ENCODE results near the gene ST3GAL5. TPM values are rescaled to one million over a fixed set of nuclear protein-coding genes. Genes with fewer than 3 reads are reported as not detected.

The ST3GAL5 gene
- total RNA-seq, 1 donor: 17.4 TPM

DNA sequence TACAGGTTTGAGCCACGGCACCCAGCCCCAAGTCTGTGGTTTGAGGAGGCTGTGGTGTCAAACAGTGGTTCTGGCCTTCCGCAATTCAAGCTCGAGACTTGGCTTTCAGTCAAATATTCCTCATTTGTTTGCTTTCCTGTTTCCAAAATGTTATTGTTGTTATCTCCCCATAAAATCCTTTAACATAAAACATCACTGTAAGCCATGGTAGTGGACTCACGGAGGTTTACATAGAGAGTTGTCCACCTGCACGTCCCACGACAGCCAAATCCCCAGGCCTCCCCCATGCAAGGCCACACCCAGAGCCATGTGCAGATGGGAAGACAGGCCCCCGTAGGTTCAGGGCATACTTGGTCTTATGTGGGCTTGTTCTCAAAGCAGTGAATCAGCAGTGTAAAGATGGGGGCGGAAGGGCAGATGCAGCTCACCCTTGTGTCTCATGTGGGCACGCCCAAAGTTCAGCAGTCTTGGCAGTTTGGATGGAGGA, 18.9 kb upstream of the ST3GAL5 start:
- Histone ChIP-seq H3K9me3 (ENCODE audit: low read depth, low read length) (no peaks in the 10 kb centered on the region), H3K36me3 (ENCODE audit: insufficient read depth, low read length) (no peaks in the 10 kb centered on the region), H4K20me1 (ENCODE audit: insufficient read depth, low read length) (no peaks in the 10 kb centered on the region), H3K4me3 (ENCODE audit: insufficient read depth, low read length) (no peak overlapping the region), H3K4me1 (ENCODE audit: insufficient read depth, low read length) (peaks cover 30% of the 10 kb centered on the region), H3K4me2 (ENCODE audit: insufficient read depth, low read length) (no peak overlapping the region), H2AFZ (ENCODE audit: low read length) (peak overlapping the region; percentile 37), H3K27me3 (ENCODE audit: insufficient read depth, low read length) (no peaks in the 10 kb centered on the region), H3K27ac (ENCODE audit: low read depth, low read length) (no peak overlapping the region), H3K79me2 (ENCODE audit: insufficient read depth, low read length) (no peaks in the 10 kb centered on the region)
- DNase-seq (ENCODE audit: insufficient read length, low spot score, missing footprints): peak; percentile 76
- TF ChIP-seq, protein P1, sequence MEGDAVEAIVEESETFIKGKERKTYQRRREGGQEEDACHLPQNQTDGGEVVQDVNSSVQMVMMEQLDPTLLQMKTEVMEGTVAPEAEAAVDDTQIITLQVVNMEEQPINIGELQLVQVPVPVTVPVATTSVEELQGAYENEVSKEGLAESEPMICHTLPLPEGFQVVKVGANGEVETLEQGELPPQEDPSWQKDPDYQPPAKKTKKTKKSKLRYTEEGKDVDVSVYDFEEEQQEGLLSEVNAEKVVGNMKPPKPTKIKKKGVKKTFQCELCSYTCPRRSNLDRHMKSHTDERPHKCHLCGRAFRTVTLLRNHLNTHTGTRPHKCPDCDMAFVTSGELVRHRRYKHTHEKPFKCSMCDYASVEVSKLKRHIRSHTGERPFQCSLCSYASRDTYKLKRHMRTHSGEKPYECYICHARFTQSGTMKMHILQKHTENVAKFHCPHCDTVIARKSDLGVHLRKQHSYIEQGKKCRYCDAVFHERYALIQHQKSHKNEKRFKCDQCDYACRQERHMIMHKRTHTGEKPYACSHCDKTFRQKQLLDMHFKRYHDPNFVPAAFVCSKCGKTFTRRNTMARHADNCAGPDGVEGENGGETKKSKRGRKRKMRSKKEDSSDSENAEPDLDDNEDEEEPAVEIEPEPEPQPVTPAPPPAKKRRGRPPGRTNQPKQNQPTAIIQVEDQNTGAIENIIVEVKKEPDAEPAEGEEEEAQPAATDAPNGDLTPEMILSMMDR (IDR thresholded peaks at IDR 0.05; ENCODE audit: extremely low read depth, low read depth, low read length): no peak

DNA sequence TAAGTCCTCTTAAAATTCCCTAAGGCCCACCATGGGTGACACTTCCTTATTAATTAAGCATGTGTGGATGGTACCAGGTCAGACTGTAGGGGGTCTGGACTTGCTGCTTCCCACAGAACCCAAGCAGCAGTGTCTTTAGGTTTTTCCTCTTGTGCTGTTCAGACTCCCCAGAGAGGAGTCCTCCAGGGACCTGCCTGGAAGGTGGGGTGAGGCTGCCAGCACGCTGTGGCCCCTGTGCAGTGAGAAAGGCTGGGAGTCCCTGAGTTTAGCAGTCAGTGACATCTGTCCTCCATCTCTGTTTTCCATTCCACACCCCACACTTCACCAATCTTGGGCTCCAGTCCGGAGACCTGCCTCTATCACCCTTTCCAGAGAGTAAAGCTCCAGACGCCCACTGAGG, 18.0 kb upstream of the ST3GAL5 start:
- H3K4me3 ChIP-seq (ENCODE audit: insufficient read depth, low read length): no peak overlapping the region
- TF ChIP-seq, protein P1 (IDR thresholded peaks at IDR 0.05; ENCODE audit: extremely low read depth, low read depth, low read length): no peak
- H3K4me2 ChIP-seq (ENCODE audit: insufficient read depth, low read length): no peak overlapping the region
- no peaks in the 10 kb centered on the region for H3K79me2 ChIP-seq (ENCODE audit: insufficient read depth, low read length)
- no peaks in the 10 kb centered on the region for H3K9me3 ChIP-seq (ENCODE audit: low read depth, low read length)
- H3K27me3 ChIP-seq (ENCODE audit: insufficient read depth, low read length): no peaks in the 10 kb centered on the region
- H3K4me1 ChIP-seq (ENCODE audit: insufficient read depth, low read length): peaks cover 29% of the 10 kb centered on the region
- DNase-seq (ENCODE audit: insufficient read length, low spot score, missing footprints): no peak
- no peaks in the 10 kb centered on the region for H4K20me1 ChIP-seq (ENCODE audit: insufficient read depth, low read length)
- no peak overlapping the region for H2AFZ ChIP-seq (ENCODE audit: low read length)
- no peaks in the 10 kb centered on the region for H3K36me3 ChIP-seq (ENCODE audit: insufficient read depth, low read length)
- no peak overlapping the region for H3K27ac ChIP-seq (ENCODE audit: low read depth, low read length)

DNA sequence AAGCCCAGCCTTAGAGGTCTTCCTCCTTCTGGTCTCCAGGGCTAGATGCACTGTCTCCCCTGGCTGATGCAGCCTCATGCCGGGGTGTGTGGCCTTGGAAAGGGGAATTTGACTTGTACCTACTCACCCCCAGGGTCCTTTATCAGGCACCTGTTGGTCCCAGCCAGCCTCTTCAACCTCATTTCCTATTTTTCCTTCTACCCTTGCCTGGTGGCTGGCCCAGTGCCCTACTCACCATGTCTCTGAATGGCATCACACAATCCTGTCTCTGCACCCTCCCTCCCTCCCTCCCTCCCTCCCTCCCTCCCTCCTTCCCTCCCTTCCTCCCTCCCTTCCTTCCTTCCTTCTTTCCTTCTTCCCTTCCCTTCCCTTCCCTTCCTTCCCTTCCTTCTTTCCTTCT, 17.1 kb upstream of the ST3GAL5 start:
- TF ChIP-seq, protein P1 (IDR thresholded peaks at IDR 0.05; ENCODE audit: extremely low read depth, low read depth, low read length): no peak
- no peak overlapping the region for H2AFZ ChIP-seq (ENCODE audit: low read length)

DNA sequence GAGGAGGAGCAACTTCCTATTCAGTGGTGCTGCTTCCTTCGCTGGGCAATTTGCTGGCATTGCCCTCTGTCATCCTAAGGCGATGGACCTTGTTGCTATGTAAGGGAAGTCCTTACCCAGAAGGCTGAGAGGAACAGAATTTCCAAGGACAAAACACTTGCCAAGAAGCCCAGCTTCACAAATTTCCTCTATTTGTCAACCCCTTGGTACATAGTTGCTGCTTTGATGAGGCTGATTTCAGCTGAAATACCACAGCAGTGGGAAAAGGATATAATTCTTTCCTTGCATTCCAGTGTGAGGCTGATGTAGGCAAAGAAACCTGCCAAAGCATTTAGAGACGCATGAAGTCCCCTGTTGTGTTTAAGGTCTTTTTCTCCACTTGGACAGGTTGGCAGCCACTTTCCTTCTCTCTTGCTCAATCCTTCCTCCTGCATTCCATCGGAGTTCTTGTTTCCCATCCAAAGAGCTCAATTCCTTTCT, 16.4 kb upstream of the ST3GAL5 start:
- TF ChIP-seq, protein P1 (IDR thresholded peaks at IDR 0.05; ENCODE audit: extremely low read depth, low read depth, low read length): no peak
- Histone ChIP-seq H4K20me1 (ENCODE audit: insufficient read depth, low read length) (no peaks in the 10 kb centered on the region), H3K4me1 (ENCODE audit: insufficient read depth, low read length) (peaks cover 26% of the 10 kb centered on the region), H3K4me3 (ENCODE audit: insufficient read depth, low read length) (no peak overlapping the region), H3K27ac (ENCODE audit: low read depth, low read length) (no peak overlapping the region), H2AFZ (ENCODE audit: low read length) (no peak overlapping the region), H3K4me2 (ENCODE audit: insufficient read depth, low read length) (no peak overlapping the region), H3K9me3 (ENCODE audit: low read depth, low read length) (no peaks in the 10 kb centered on the region), H3K79me2 (ENCODE audit: insufficient read depth, low read length) (no peaks in the 10 kb centered on the region), H3K27me3 (ENCODE audit: insufficient read depth, low read length) (no peaks in the 10 kb centered on the region), H3K36me3 (ENCODE audit: insufficient read depth, low read length) (no peaks in the 10 kb centered on the region)
- no peak for DNase-seq (ENCODE audit: insufficient read length, low spot score, missing footprints)

More for the DNA sequence above, 17.1 kb upstream of the ST3GAL5 start:
- Histone ChIP-seq H3K9me3 (ENCODE audit: low read depth, low read length) (no peaks in the 10 kb centered on the region), H3K4me1 (ENCODE audit: insufficient read depth, low read length) (peaks cover 26% of the 10 kb centered on the region), H3K27ac (ENCODE audit: low read depth, low read length) (no peak overlapping the region), H3K4me3 (ENCODE audit: insufficient read depth, low read length) (no peak overlapping the region), H3K4me2 (ENCODE audit: insufficient read depth, low read length) (no peak overlapping the region), H3K27me3 (ENCODE audit: insufficient read depth, low read length) (no peaks in the 10 kb centered on the region), H3K79me2 (ENCODE audit: insufficient read depth, low read length) (no peaks in the 10 kb centered on the region), H4K20me1 (ENCODE audit: insufficient read depth, low read length) (no peaks in the 10 kb centered on the region), H3K36me3 (ENCODE audit: insufficient read depth, low read length) (no peaks in the 10 kb centered on the region)
- no peak for DNase-seq (ENCODE audit: insufficient read length, low spot score, missing footprints)
